DND-41 (cell line): ENCODE results near the gene ASMT.

Source experiments
- EZH2 ChIP-seq: IDR thresholded peaks from 3 replicates; pipeline ENCODE4 v1.6.1; 2012; ENCODE audit warnings: borderline replicate concordance, low read depth, mild to moderate bottlenecking, moderate library complexity, low read length, inconsistent platforms; ENCODE audit not compliant: severe bottlenecking
- TF ChIP-seq, protein P1 (sequence below): IDR thresholded peaks from 2 replicates; pipeline ENCODE4 v1.5.1; 2012; ENCODE audit warnings: borderline replicate concordance, low read length, moderate library complexity, mild to moderate bottlenecking; ENCODE audit not compliant: poor library complexity, severe bottlenecking; ENCODE audit errors: extremely low read depth

DNA sequence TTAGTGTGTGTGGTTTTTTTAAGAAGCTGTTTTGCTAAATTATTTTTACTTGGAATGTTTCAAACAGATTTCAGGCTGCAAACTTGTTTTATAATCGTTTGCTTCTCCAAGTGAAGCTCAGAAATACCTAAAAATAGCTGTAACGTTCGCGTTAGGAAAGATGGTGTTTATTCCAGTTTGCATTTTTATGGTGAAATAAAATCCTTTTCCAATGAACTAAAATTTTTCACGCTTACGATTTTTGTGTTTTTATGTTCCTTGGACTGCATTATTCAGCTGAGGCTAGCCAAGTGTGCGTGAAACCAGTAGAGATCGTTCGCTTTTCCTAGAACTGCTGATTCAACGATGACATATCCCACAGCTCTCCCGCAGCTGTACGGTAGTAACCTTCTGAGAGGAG lies 12.6 kb upstream of the ASMT start:
- TF ChIP-seq, protein P1, sequence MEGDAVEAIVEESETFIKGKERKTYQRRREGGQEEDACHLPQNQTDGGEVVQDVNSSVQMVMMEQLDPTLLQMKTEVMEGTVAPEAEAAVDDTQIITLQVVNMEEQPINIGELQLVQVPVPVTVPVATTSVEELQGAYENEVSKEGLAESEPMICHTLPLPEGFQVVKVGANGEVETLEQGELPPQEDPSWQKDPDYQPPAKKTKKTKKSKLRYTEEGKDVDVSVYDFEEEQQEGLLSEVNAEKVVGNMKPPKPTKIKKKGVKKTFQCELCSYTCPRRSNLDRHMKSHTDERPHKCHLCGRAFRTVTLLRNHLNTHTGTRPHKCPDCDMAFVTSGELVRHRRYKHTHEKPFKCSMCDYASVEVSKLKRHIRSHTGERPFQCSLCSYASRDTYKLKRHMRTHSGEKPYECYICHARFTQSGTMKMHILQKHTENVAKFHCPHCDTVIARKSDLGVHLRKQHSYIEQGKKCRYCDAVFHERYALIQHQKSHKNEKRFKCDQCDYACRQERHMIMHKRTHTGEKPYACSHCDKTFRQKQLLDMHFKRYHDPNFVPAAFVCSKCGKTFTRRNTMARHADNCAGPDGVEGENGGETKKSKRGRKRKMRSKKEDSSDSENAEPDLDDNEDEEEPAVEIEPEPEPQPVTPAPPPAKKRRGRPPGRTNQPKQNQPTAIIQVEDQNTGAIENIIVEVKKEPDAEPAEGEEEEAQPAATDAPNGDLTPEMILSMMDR: no peak
- no peak for TF ChIP-seq EZH2
